ENCODE measurements around the gene CACNA1E. TPM values are rescaled to one million over a fixed set of nuclear protein-coding genes. Genes with fewer than 3 reads are reported as not detected.
"Not testable (repeated sequence)": the region's sequence is repeated elsewhere in the genome, so short reads cannot be mapped to it uniquely, and the experiment has no call there.

CACNA1E gene
- polyA plus RNA-seq, 4 donors = 0.07 to 0.46 TPM; not detected in 2

DNA sequence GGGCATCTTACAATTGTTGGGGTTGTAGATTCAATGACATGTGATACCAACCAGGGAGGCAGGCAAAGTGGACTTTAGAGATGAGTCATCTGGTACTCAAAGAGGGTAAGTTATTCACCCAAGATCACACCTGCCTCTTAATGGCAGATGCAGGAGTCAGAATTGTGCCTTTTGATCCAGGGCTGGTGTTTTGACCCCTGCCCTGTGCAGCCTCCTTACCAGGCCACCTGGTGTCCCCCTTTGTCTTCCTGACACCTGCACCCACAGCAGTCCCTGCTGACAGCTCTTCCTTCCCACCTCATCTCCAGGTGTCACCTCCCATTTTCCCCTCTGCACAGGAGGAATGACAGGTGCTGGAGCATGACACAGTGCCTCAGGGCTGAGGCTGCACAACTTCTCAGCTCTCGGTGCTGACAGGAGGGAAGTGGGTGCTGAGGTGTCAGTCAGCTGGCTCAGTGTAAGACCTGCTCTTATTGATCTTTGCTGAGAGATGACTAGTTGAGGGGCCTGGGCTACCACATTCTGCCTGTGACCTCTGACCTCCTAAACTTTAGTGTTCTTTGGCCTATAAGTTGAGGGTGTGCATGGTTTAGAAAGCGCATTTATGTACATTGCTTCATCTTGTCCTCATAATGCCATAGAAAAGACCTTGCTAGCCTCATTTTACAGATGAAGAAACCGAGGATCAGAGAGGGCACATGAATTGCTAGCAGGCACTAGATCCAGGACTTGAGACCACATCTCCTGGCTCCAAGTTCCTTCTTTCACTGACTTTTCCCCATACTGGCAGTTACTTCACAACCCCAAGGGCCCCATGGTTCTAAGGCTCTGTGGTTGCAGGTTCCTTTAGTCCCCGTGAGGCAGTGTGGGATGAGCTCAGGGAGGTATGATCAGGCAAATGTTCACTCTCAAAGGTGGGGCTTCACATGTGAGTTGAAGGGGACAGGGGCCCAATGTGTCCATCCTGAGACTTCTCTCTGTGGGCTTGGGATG lies 31.3 kb downstream of the CACNA1E start:
- Histone ChIP-seq H3K4me1 (ENCODE audit: control insufficient read depth in 3 of 3, insufficient read depth in 2 of 3, low read depth in 1 of 3, low read length in 2 of 3) (no peaks in the 10 kb centered on the region), H3K9me3 (ENCODE audit: control insufficient read depth in 2 of 2, insufficient read depth in 1 of 2, low read depth in 1 of 2, low read length in 1 of 2) (no peaks in the 10 kb centered on the region), H3K27ac (ENCODE audit: low read depth in 1 of 3, low read length in 2 of 3) (no peak overlapping the region), H3K36me3 (ENCODE audit: control insufficient read depth in 3 of 3, insufficient read depth in 2 of 3, low read depth in 1 of 3, low read length in 3 of 3) (no peaks in the 10 kb centered on the region), H3K4me3 (ENCODE audit: low read depth in 1 of 3, low read length in 3 of 3) (no peak overlapping the region), H3K27me3 (ENCODE audit: control insufficient read depth in 3 of 3, insufficient read depth in 3 of 3, low read length in 3 of 3) (no peaks in the 10 kb centered on the region)
- peak in 1 of 2 donors; percentile 29 for DNase-seq
- WGBS, 3 donors = 69 to 78% (median 72%) methylated on average over 4 of the region's 4 CpGs
- no peak for FAIRE-seq

DNA sequence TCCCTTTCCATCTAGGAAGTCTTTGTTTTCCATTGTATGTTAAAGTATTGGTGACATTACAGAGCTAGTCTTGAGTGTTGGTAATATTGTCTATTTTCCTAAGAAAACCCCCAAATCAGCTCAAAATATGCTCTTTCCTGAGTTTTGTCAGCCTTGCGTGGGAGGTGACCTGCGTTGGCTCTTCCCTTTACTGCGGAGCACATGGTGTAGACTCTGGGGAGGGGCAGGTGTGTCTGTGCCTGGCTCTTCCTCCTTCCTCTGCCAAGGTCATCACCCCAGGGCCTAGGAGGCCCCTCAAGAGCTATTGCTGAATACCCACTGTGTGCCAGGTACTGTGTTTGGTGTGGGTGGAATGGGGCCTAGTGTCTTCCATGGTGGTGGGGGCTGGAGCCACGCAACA lies 33.4 kb downstream of the CACNA1E start:
- Histone ChIP-seq H3K36me3 (ENCODE audit: control insufficient read depth in 3 of 3, insufficient read depth in 2 of 3, low read depth in 1 of 3, low read length in 3 of 3) (no peaks in the 10 kb centered on the region), H3K4me3 (ENCODE audit: low read depth in 1 of 3, low read length in 3 of 3) (no peak overlapping the region), H3K27me3 (ENCODE audit: control insufficient read depth in 3 of 3, insufficient read depth in 3 of 3, low read length in 3 of 3) (peaks cover 0 to 2% (median 0%) of the 10 kb centered on the region in 3 donors), H3K4me1 (ENCODE audit: control insufficient read depth in 3 of 3, insufficient read depth in 2 of 3, low read depth in 1 of 3, low read length in 2 of 3) (no peaks in the 10 kb centered on the region), H3K27ac (ENCODE audit: low read depth in 1 of 3, low read length in 2 of 3) (no peak overlapping the region), H3K9me3 (ENCODE audit: control insufficient read depth in 2 of 2, insufficient read depth in 1 of 2, low read depth in 1 of 2, low read length in 1 of 2) (no peaks in the 10 kb centered on the region)
- no peak for FAIRE-seq
- DNase-seq = no peak
- WGBS, 3 donors = 93 to 94% (median 93%) methylated on average over 4 of the region's 4 CpGs

DNA sequence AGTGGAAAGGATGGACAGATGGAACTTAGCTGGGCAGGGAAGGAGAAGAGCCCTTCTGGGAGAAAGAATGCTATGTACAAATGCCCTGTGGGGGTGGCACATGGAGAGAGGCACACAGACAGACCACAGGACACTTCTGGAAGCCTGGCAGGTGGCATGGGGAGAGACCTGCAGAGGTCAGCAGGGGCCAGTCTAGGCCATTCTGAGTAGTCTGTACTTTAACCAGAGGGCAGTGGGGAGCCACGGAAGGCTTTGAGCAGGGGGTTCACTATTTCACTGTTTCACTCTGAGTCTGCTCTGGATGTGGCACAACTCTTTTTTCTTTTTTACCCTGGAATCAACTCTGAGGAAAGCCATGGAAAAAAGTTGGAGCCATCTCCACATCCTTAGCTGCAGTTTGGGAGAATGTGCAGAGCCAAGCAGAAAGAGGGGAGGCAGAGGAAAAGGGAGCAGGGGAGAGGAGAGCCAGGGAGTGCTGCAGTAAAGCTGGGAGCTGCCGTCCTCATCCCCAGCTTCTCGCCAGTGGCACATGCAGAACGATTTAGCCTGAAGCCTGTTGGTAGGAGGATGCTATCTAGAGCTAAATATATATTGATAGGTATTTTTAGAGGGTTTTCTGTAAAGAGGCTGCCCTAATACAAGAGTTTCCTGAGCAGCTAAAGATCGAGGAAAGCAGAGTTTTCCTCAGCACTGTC lies 34.0 kb downstream of the CACNA1E start:
- Histone ChIP-seq H3K4me3 (ENCODE audit: low read depth in 1 of 3, low read length in 3 of 3) (no peak overlapping the region), H3K4me1 (ENCODE audit: control insufficient read depth in 3 of 3, insufficient read depth in 2 of 3, low read depth in 1 of 3, low read length in 2 of 3) (no peaks in the 10 kb centered on the region), H3K36me3 (ENCODE audit: control insufficient read depth in 3 of 3, insufficient read depth in 2 of 3, low read depth in 1 of 3, low read length in 3 of 3) (no peaks in the 10 kb centered on the region), H3K27me3 (ENCODE audit: control insufficient read depth in 3 of 3, insufficient read depth in 3 of 3, low read length in 3 of 3) (peaks cover 0 to 2% (median 0%) of the 10 kb centered on the region in 3 donors), H3K27ac (ENCODE audit: low read depth in 1 of 3, low read length in 2 of 3) (no peak overlapping the region), H3K9me3 (ENCODE audit: control insufficient read depth in 2 of 2, insufficient read depth in 1 of 2, low read depth in 1 of 2, low read length in 1 of 2) (no peaks in the 10 kb centered on the region)
- no peak for DNase-seq
- WGBS, 3 donors = 54 to 77% (median 55%) methylated on average over 5 of the region's 5 CpGs
- FAIRE-seq = no peak

DNA sequence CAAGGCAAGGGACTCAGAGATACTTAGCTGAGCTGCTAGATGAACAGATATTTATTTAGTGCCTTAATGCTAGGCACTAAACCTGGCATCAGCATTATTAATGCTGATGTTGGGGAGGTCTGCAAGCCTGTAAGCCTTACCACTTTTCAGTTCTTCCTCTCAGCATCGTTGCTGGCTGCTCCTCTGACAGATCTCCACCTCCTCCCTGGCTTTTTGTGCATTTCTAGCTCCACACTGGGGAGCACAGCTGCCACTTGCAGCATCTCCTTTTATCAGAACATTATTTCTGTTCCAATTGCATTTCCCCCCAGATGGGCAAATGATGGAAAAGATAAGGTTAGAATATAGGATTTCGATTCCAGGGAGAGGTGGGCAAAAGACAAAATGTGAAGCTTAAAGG lies 34.8 kb downstream of the CACNA1E start:
- Histone ChIP-seq H3K9me3 (ENCODE audit: control insufficient read depth in 2 of 2, insufficient read depth in 1 of 2, low read depth in 1 of 2, low read length in 1 of 2) (no peaks in the 10 kb centered on the region), H3K27ac (ENCODE audit: low read depth in 1 of 3, low read length in 2 of 3) (no peak overlapping the region), H3K27me3 (ENCODE audit: control insufficient read depth in 3 of 3, insufficient read depth in 3 of 3, low read length in 3 of 3) (peaks cover 0 to 2% (median 0%) of the 10 kb centered on the region in 3 donors), H3K36me3 (ENCODE audit: control insufficient read depth in 3 of 3, insufficient read depth in 2 of 3, low read depth in 1 of 3, low read length in 3 of 3) (no peaks in the 10 kb centered on the region), H3K4me3 (ENCODE audit: low read depth in 1 of 3, low read length in 3 of 3) (no peak overlapping the region), H3K4me1 (ENCODE audit: control insufficient read depth in 3 of 3, insufficient read depth in 2 of 3, low read depth in 1 of 3, low read length in 2 of 3) (no peaks in the 10 kb centered on the region)
- 58 to 66% (median 64%) methylated on average over 2 of the region's 2 CpGs for WGBS, 3 donors
- DNase-seq = no peak
- no peak for FAIRE-seq

DNA sequence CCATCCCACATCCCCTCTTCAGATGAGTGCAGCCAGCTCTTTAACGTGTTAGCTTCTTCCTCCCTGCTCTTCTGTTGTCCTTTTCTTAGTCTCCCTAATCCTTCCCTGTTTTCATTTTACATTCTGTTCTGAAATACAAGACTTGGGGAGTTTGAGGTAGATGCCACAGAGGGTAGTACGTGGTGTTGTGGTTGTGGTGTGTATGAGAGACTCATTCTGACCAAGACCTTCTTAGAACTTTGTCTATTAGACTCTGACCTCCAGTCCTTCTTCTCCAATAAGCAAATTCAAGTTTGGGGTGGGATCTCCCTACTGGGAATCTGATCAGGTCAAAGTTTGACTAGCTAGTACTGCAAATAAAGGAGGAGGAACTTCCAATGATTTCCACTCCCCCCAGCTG lies 39.5 kb downstream of the CACNA1E start:
- peak in 1 of 2 donors; percentile 57 for DNase-seq
- H3K36me3 ChIP-seq (ENCODE audit: control insufficient read depth in 3 of 3, insufficient read depth in 2 of 3, low read depth in 1 of 3, low read length in 3 of 3) = no peaks in the 10 kb centered on the region
- H3K27me3 ChIP-seq (ENCODE audit: control insufficient read depth in 3 of 3, insufficient read depth in 3 of 3, low read length in 3 of 3) = peaks cover 0 to 2% (median 0%) of the 10 kb centered on the region in 3 donors
- 43 to 59% (median 55%) methylated on average over 2 of the region's 2 CpGs for WGBS, 3 donors
- FAIRE-seq = no peak
- H3K4me3 ChIP-seq (ENCODE audit: low read depth in 1 of 3, low read length in 3 of 3) = no peak overlapping the region
- H3K4me1 ChIP-seq (ENCODE audit: control insufficient read depth in 3 of 3, insufficient read depth in 2 of 3, low read depth in 1 of 3, low read length in 2 of 3) = no peaks in the 10 kb centered on the region
- no peaks in the 10 kb centered on the region for H3K9me3 ChIP-seq (ENCODE audit: control insufficient read depth in 2 of 2, insufficient read depth in 1 of 2, low read depth in 1 of 2, low read length in 1 of 2)
- H3K27ac ChIP-seq (ENCODE audit: low read depth in 1 of 3, low read length in 2 of 3) = no peak overlapping the region

DNA sequence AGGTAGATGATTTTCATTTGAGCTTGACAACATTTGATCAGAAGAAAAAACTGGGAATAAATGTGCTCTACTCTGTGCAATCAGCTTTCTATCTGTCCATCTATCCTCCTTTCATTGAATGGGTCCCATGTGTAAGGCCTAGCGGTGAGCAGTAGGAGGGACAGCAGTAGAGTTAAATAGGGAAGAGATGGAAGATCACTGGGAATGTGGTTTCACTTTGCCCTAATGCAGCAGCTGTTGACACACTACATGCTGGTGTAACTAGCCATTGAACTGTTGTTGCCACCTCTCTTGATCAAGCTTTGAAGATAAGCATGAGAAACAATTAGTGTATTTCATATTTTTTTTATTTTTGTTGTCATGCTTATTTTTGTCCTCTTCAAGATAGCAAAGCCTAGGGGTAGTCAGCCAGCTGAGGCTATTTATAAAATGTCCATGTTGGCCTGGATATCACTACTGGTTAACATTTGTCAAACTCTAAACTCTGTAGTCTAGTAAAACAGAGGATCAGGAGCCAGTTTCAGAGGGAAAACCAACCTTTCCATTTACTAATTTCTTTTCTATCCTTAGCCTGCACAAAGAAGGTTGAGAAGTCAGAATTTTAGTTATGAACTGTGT lies 41.9 kb downstream of the CACNA1E start:
- Histone ChIP-seq H3K4me3 (ENCODE audit: low read depth in 1 of 3, low read length in 3 of 3) (no peak overlapping the region), H3K9me3 (ENCODE audit: control insufficient read depth in 2 of 2, insufficient read depth in 1 of 2, low read depth in 1 of 2, low read length in 1 of 2) (peaks cover 0 to 16% of the 10 kb centered on the region in 2 donors), H3K4me1 (ENCODE audit: control insufficient read depth in 3 of 3, insufficient read depth in 2 of 3, low read depth in 1 of 3, low read length in 2 of 3) (no peaks in the 10 kb centered on the region), H3K27me3 (ENCODE audit: control insufficient read depth in 3 of 3, insufficient read depth in 3 of 3, low read length in 3 of 3) (peaks cover 0 to 2% (median 0%) of the 10 kb centered on the region in 3 donors), H3K36me3 (ENCODE audit: control insufficient read depth in 3 of 3, insufficient read depth in 2 of 3, low read depth in 1 of 3, low read length in 3 of 3) (no peaks in the 10 kb centered on the region), H3K27ac (ENCODE audit: low read depth in 1 of 3, low read length in 2 of 3) (no peak overlapping the region)
- FAIRE-seq = no peak
- WGBS, 3 donors = 83 to 93% (median 90%) methylated on average over 1 of the region's 1 CpG
- no peak for DNase-seq

DNA sequence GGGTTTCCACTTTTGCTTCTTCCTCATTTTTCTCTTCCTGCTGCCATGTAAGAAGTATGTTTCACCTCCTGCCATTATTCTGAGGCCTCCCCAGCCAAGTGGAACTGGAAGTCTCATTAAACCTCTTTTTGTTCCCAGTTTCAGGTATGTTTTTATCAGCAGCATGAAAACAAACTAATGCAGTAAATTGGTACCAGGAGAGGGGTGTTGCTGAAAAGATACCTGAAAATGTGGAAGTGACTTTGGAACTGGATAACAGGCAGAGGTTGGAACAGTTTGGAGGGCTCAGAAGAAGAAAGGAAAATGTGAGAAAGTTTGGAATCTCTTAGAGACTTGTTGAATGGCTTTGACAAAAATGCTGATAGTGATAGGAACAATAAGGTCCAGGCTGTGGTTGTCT lies 44.9 kb downstream of the CACNA1E start:
- not testable (repeated sequence) for H3K36me3 ChIP-seq (ENCODE audit: control insufficient read depth in 3 of 3, insufficient read depth in 2 of 3, low read depth in 1 of 3, low read length in 3 of 3); FAIRE-seq; H3K4me3 ChIP-seq (ENCODE audit: low read depth in 1 of 3, low read length in 3 of 3); H3K27ac ChIP-seq (ENCODE audit: low read depth in 1 of 3, low read length in 2 of 3); H3K27me3 ChIP-seq (ENCODE audit: control insufficient read depth in 3 of 3, insufficient read depth in 3 of 3, low read length in 3 of 3); H3K4me1 ChIP-seq (ENCODE audit: control insufficient read depth in 3 of 3, insufficient read depth in 2 of 3, low read depth in 1 of 3, low read length in 2 of 3); DNase-seq
- H3K9me3 ChIP-seq (ENCODE audit: control insufficient read depth in 2 of 2, insufficient read depth in 1 of 2, low read depth in 1 of 2, low read length in 1 of 2) = peaks cover 0 to 16% of the 10 kb centered on the region in 2 donors

DNA sequence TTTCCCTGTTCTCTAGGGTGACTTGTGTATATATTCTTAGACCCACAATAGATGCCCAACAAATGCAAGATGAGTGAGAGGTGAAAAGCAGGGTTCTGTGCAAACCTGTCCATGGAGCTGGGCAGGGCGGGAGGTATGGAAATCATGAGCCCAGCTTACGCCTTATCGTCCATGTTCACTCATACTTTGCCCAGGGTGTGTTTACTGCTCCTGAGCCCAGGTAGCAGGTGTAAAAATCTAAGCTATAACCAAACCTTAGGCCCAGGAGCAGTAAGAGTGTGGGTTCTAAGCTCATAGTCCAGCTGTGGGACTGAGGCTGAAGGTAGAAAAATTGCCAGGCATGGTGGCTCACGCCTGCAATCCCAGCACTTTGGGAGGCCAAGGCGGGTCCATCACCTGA lies 48.1 kb downstream of the CACNA1E start:
- H3K36me3 ChIP-seq (ENCODE audit: control insufficient read depth in 3 of 3, insufficient read depth in 2 of 3, low read depth in 1 of 3, low read length in 3 of 3) = no peaks in the 10 kb centered on the region
- FAIRE-seq (no peak), DNase-seq (peak; percentile 71 to 92)
- H3K4me3 ChIP-seq (ENCODE audit: low read depth in 1 of 3, low read length in 3 of 3) = no peak overlapping the region
- 31 to 68% (median 49%) methylated on average over 5 of the region's 5 CpGs for WGBS, 3 donors
- H3K4me1 ChIP-seq (ENCODE audit: control insufficient read depth in 3 of 3, insufficient read depth in 2 of 3, low read depth in 1 of 3, low read length in 2 of 3) = peaks cover 0 to 2% (median 0%) of the 10 kb centered on the region in 3 donors
- peak overlapping the region in 2 of 3 donors; percentile 1 to 62 for H3K27ac ChIP-seq (ENCODE audit: low read depth in 1 of 3, low read length in 2 of 3)
- no peaks in the 10 kb centered on the region for H3K27me3 ChIP-seq (ENCODE audit: control insufficient read depth in 3 of 3, insufficient read depth in 3 of 3, low read length in 3 of 3)
- peaks cover 0 to 16% of the 10 kb centered on the region in 2 donors for H3K9me3 ChIP-seq (ENCODE audit: control insufficient read depth in 2 of 2, insufficient read depth in 1 of 2, low read depth in 1 of 2, low read length in 1 of 2)
